Caco-2 (cell line): ENCODE measurements around the gene WDR59. TPM values are rescaled to one million over a fixed set of nuclear protein-coding genes. Genes with fewer than 3 reads are reported as not detected.
"Not testable (repeated sequence)": the region's sequence is repeated elsewhere in the genome, so short reads cannot be mapped to it uniquely, and the experiment has no call there.

Experiments
- BruUV-seq: library from RNA; stranded (reverse); fragments of 400-500 nt; replicated peaks from 2 replicates; lab custom pipeline; 2021; lab: Mats Ljungman, UMichigan
- CTCF ChIA-PET: fragments of 300-600 bp; sonication (Branson Sonifier 250); formaldehyde crosslinking; loops from one replicate; lab custom pipeline; 2022; ENCODE audit warnings: antibody characterized with exemption; lab: Charles Lee
- POLR2A ChIA-PET: fragments of 300-600 bp; sonication (Branson Sonifier 250); formaldehyde crosslinking; loops from one replicate; lab custom pipeline; 2022; ENCODE audit warnings: antibody characterized with exemption; lab: Charles Lee
- DNase-seq, 2 experiments: peaks; one replicate each; pipeline versions ENCODE4 v3.0.0 to v3.0.0-alpha.2; 2020 to 2022
- H3K27me3 ChIP-seq: replicated peaks from 2 replicates; pipeline ENCODE4 v1.6.0; 2011; ENCODE audit warnings: low read length; ENCODE audit not compliant: control insufficient read depth, insufficient read depth
- H3K36me3 ChIP-seq: 2 replicates; pipeline ENCODE4 v1.5.1; 2011; ENCODE audit warnings: low read length; ENCODE audit not compliant: control insufficient read depth, insufficient read depth
- H3K4me1 ChIP-seq: fragments of 250-450 bp; sonication (Bioruptor Pico); 2 replicates; pipeline ENCODE4 v1.5.1; 2020; ENCODE audit warnings: mild to moderate bottlenecking
- H3K4me3 ChIP-seq: 2 replicates; pipeline ENCODE4 v1.5.1; 2011; ENCODE audit warnings: low read depth, mild to moderate bottlenecking, control low read depth, low read length
- H3K9me3 ChIP-seq: fragments of 250-450 bp; sonication (Bioruptor Pico); 2 replicates; pipeline ENCODE4 v1.5.1; 2020; ENCODE audit warnings: mild to moderate bottlenecking, moderate library complexity
- H3K27ac Mint-ChIP-seq: one replicate; pipeline ENCODE4 v1.8.0; 2022; ENCODE audit warnings: mixed read lengths; ENCODE audit not compliant: unreplicated experiment
- H3K27me3 Mint-ChIP-seq: one replicate; pipeline ENCODE4 v1.8.0; 2022; ENCODE audit warnings: mixed read lengths; ENCODE audit not compliant: insufficient read depth, unreplicated experiment
- H3K36me3 Mint-ChIP-seq: one replicate; pipeline ENCODE4 v1.8.0; 2022; ENCODE audit warnings: mild to moderate bottlenecking, mixed read lengths; ENCODE audit not compliant: insufficient read depth, unreplicated experiment
- H3K4me1 Mint-ChIP-seq: one replicate; pipeline ENCODE4 v1.8.0; 2022; ENCODE audit warnings: low read depth, mixed read lengths; ENCODE audit not compliant: unreplicated experiment
- H3K4me3 Mint-ChIP-seq: one replicate; pipeline ENCODE4 v1.8.0; 2022; ENCODE audit warnings: mild to moderate bottlenecking, moderate library complexity, mixed read lengths; ENCODE audit not compliant: unreplicated experiment
- H3K9me3 Mint-ChIP-seq: one replicate; pipeline ENCODE4 v1.8.0; 2022; ENCODE audit warnings: mixed read lengths; ENCODE audit not compliant: unreplicated experiment
- intact Hi-C: fragments of 100-400 bp; cut with micrococcal nuclease; formaldehyde crosslinking; loops from one replicate; pipeline ENCODE4 v1.10.0; 2022; ENCODE audit not compliant: unreplicated experiment
- total RNA-seq: library from RNA; stranded (reverse); gene quantifications from 2 replicates; pipeline ENCODE4 v1.2.3, GENCODE V29; 2022
- TF ChIP-seq, protein P1 (sequence below), 2 experiments: fragments of 200-600 bp in 1 of 2; IDR thresholded peaks; 1 replicate in 1 of 2; 2 replicates in 1 of 2; pipeline versions ENCODE4 v1.5.1 to v1.8.0; 2011 to 2022; ENCODE audit warnings: antibody characterized with exemption in 1 of 2, control low read depth in 1 of 2, inconsistent platforms in 1 of 2, low read depth in 1 of 2, low read length in 1 of 2, mild to moderate bottlenecking in 1 of 2, moderate library complexity in 1 of 2; ENCODE audit not compliant: insufficient read depth in 1 of 2, severe bottlenecking in 1 of 2, unreplicated experiment in 1 of 2

The WDR59 gene
- total RNA-seq, 1 experiment from 2014 or later: 148 TPM

GRCh38 chr16:75019007-75019406 lies 34.1 kb upstream of the WDR59 start:
- CTCF ChIA-PET: interaction anchor here (0.6 kb wide), 1 partner anchor 73 kb away, joined by 6 read pairs; no protein-coding TSS in a partner anchor
- no peaks in the 10 kb centered on the region for H3K27me3 ChIP-seq
- no peak overlapping the region for H3K4me3 Mint-ChIP-seq
- H3K4me1 Mint-ChIP-seq: peaks cover 10% of the 10 kb centered on the region
- H3K4me3 ChIP-seq: no peak overlapping the region
- peaks cover 13% of the 10 kb centered on the region for H3K9me3 ChIP-seq
- H3K9me3 Mint-ChIP-seq: peaks cover 15% of the 10 kb centered on the region
- no peaks in the 10 kb centered on the region for H3K4me1 ChIP-seq
- TF ChIP-seq, protein P1, sequence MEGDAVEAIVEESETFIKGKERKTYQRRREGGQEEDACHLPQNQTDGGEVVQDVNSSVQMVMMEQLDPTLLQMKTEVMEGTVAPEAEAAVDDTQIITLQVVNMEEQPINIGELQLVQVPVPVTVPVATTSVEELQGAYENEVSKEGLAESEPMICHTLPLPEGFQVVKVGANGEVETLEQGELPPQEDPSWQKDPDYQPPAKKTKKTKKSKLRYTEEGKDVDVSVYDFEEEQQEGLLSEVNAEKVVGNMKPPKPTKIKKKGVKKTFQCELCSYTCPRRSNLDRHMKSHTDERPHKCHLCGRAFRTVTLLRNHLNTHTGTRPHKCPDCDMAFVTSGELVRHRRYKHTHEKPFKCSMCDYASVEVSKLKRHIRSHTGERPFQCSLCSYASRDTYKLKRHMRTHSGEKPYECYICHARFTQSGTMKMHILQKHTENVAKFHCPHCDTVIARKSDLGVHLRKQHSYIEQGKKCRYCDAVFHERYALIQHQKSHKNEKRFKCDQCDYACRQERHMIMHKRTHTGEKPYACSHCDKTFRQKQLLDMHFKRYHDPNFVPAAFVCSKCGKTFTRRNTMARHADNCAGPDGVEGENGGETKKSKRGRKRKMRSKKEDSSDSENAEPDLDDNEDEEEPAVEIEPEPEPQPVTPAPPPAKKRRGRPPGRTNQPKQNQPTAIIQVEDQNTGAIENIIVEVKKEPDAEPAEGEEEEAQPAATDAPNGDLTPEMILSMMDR (IDR thresholded peaks at IDR 0.05; ENCODE audit: insufficient read depth in 1 of 2, low read depth in 1 of 2, low read length in 1 of 2, severe bottlenecking in 1 of 2, unreplicated experiment in 1 of 2): no peak
- no peaks in the 10 kb centered on the region for H3K27me3 Mint-ChIP-seq
- 0 out of 2 replicates have a peak, but pooled peaks cover 1% of the 10 kb centered on the region for H3K36me3 ChIP-seq
- POLR2A ChIA-PET: no interaction called here
- BruUV-seq: no TSS peak
- intact Hi-C loops: no loop called here
- H3K27ac Mint-ChIP-seq: no peak overlapping the region
- peaks cover 58% of the 10 kb centered on the region for H3K36me3 Mint-ChIP-seq
- no peak for DNase-seq

DNA sequence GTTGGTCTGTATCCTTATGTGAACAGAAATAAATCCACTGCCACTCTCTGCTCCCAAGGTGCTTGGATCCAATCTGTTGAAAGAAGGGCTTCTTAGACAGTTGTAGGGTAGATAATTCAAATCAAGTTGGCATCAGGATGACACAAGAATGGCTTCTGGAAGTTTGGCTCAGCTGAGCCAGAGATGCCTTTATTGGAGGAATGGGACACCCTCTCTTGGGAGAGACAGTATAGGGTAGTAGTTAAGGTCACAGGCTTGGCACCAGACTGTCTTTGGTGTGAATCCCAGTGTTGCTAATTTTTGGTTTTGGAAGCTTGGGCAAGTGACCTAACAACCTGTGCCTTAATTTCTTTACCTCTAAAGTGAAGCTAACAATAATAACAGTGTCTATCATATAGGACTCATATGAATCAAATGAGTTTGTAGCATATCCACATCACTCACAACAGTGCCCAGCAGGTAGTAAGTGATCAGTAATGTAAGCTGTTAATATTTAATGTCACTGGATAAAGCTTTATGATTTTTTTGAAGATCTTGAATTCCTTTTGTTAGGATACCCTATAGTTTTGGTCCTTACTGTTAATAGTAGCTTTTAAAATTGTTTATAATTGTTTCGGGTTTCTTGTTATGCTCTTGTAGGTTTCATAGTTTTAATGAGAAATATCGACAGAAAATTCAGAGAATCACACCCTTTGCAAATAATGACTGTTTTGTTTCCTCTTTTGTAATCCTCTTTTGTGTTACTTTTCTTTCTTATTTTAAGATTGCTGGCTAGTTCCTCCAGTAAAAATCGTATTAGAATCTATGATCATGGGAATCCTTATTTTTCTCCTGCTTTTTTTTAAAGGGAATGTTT lies 33.0 kb upstream of the WDR59 start:
- no peaks in the 10 kb centered on the region for H3K27me3 Mint-ChIP-seq
- H3K27ac Mint-ChIP-seq: no peak overlapping the region
- CTCF ChIA-PET: interaction anchor here (0.7 kb wide), 1 partner anchor 112 kb away, joined by 3 read pairs; no protein-coding TSS in a partner anchor
- DNase-seq: no peak
- H3K36me3 Mint-ChIP-seq: peaks cover 52% of the 10 kb centered on the region
- H3K36me3 ChIP-seq: 0 out of 2 replicates have a peak, but pooled peaks cover 1% of the 10 kb centered on the region
- intact Hi-C loops: no loop called here
- no peaks in the 10 kb centered on the region for H3K4me1 ChIP-seq
- H3K9me3 ChIP-seq: peaks cover 13% of the 10 kb centered on the region
- H3K4me3 Mint-ChIP-seq: no peak overlapping the region
- TF ChIP-seq, protein P1 (IDR thresholded peaks at IDR 0.05; ENCODE audit: insufficient read depth in 1 of 2, low read depth in 1 of 2, low read length in 1 of 2, severe bottlenecking in 1 of 2, unreplicated experiment in 1 of 2): no peak
- peaks cover 15% of the 10 kb centered on the region for H3K9me3 Mint-ChIP-seq
- H3K4me1 Mint-ChIP-seq: peaks cover 13% of the 10 kb centered on the region
- no peak overlapping the region for H3K4me3 ChIP-seq
- TSS peak; percentile 6 for BruUV-seq
- H3K27me3 ChIP-seq: no peaks in the 10 kb centered on the region
- POLR2A ChIA-PET: no interaction called here

GRCh38 chr16:75016451-75017081 lies 31.6 kb upstream of the WDR59 start:
- H3K36me3 ChIP-seq, DNase-seq, H3K4me1 ChIP-seq, H3K9me3 Mint-ChIP-seq, POLR2A ChIA-PET, BruUV-seq, H3K4me3 ChIP-seq, H3K27me3 ChIP-seq, CTCF ChIA-PET, H3K27me3 Mint-ChIP-seq, H3K9me3 ChIP-seq, intact Hi-C loops, H3K27ac Mint-ChIP-seq, H3K4me3 Mint-ChIP-seq: not testable (repeated sequence)
- Mint-ChIP-seq H3K36me3 (peaks cover 41% of the 10 kb centered on the region), H3K4me1 (peaks cover 25% of the 10 kb centered on the region)
